ENCODE data around the gene C11orf52. TPM values are rescaled to one million over a fixed set of nuclear protein-coding genes. Genes with fewer than 3 reads are reported as not detected.

C11orf52 gene
- total RNA-seq, 1 donor from 2014 or later, result 5.0 TPM

- DNase-seq (ENCODE audit: low read depth), result no peak
- Histone ChIP-seq H3K4me3 (ENCODE audit: low read depth, low read length) (no peak overlapping the region), H3K27me3 (ENCODE audit: control insufficient read depth, insufficient read depth, low read length) (no peaks in the 10 kb centered on the region), H3K36me3 (ENCODE audit: control insufficient read depth, insufficient read depth, low read length) (no peaks in the 10 kb centered on the region)
- no peak for TF ChIP-seq CTCF (IDR thresholded peaks at IDR 0.05; ENCODE audit: insufficient read depth, low read length, poor library complexity, severe bottlenecking)
These were observed 15.2 kb downstream of the C11orf52 start for GRCh38 chr11:111933872-111934271.

GRCh38 chr11:111934306-111934705 is 15.6 kb downstream of the C11orf52 start:
- TF ChIP-seq CTCF (IDR thresholded peaks at IDR 0.05; ENCODE audit: insufficient read depth, low read length, poor library complexity, severe bottlenecking), result no peak
- H3K4me3 ChIP-seq (ENCODE audit: low read depth, low read length), result no peak overlapping the region
- H3K36me3 ChIP-seq (ENCODE audit: control insufficient read depth, insufficient read depth, low read length), result no peaks in the 10 kb centered on the region
- no peaks in the 10 kb centered on the region for H3K27me3 ChIP-seq (ENCODE audit: control insufficient read depth, insufficient read depth, low read length)
- no peak for DNase-seq (ENCODE audit: low read depth)

DNA sequence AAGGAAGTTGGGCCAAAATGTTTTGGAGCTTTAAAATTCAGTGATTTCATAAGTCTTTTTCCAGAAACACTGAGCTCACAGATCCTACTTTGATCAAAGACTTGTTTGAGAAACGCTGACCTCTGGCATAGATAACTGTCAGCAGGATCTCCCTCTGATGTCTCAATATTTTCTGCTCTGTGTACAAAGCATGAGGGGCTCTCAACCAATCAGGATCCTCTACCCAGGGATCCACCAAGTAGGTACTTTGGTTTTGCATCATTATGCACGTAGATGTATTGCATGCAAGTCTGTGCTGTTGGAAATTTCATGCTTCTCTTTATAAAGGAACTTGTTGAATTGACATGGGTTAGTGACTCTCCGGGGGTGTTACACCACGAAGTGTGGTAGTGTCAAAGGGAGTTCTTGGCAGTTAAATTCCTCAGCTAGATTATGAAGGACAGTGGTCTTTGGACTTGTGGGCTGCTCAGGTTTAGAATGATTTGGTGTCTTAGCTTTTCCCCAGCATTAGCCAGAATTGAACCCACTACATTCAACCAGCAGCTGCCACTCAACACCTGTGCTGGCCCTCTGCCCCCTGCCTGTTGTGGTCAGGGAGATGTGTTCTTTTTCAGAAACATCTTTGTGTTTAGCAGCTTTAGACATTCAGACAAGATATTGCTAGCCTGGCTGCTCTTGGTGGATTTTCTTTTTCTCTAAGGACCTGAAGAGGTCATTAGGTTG is 16.8 kb downstream of the C11orf52 start:
- H3K4me3 ChIP-seq (ENCODE audit: low read depth, low read length), result no peak overlapping the region
- DNase-seq (ENCODE audit: low read depth), result no peak
- H3K36me3 ChIP-seq (ENCODE audit: control insufficient read depth, insufficient read depth, low read length), result no peaks in the 10 kb centered on the region
- H3K27me3 ChIP-seq (ENCODE audit: control insufficient read depth, insufficient read depth, low read length), result no peaks in the 10 kb centered on the region
- no peak for TF ChIP-seq CTCF (IDR thresholded peaks at IDR 0.05; ENCODE audit: insufficient read depth, low read length, poor library complexity, severe bottlenecking)

GRCh38 chr11:111936040-111936540 is 17.4 kb downstream of the C11orf52 start:
- Histone ChIP-seq H3K27me3 (ENCODE audit: control insufficient read depth, insufficient read depth, low read length) (no peaks in the 10 kb centered on the region), H3K36me3 (ENCODE audit: control insufficient read depth, insufficient read depth, low read length) (no peaks in the 10 kb centered on the region), H3K4me3 (ENCODE audit: low read depth, low read length) (peak overlapping the region; percentile 69)
- no peak for TF ChIP-seq CTCF (IDR thresholded peaks at IDR 0.05; ENCODE audit: insufficient read depth, low read length, poor library complexity, severe bottlenecking)
- no peak for DNase-seq (ENCODE audit: low read depth)

- H3K27me3 ChIP-seq (ENCODE audit: control insufficient read depth, insufficient read depth, low read length), result no peaks in the 10 kb centered on the region
- H3K4me3 ChIP-seq (ENCODE audit: low read depth, low read length), result peak overlapping the region; percentile 69
- no peak for TF ChIP-seq CTCF (IDR thresholded peaks at IDR 0.05; ENCODE audit: insufficient read depth, low read length, poor library complexity, severe bottlenecking)
- no peak for DNase-seq (ENCODE audit: low read depth)
- no peaks in the 10 kb centered on the region for H3K36me3 ChIP-seq (ENCODE audit: control insufficient read depth, insufficient read depth, low read length)
These were observed 18.7 kb downstream of the C11orf52 start for GRCh38 chr11:111937461-111937769.

DNA sequence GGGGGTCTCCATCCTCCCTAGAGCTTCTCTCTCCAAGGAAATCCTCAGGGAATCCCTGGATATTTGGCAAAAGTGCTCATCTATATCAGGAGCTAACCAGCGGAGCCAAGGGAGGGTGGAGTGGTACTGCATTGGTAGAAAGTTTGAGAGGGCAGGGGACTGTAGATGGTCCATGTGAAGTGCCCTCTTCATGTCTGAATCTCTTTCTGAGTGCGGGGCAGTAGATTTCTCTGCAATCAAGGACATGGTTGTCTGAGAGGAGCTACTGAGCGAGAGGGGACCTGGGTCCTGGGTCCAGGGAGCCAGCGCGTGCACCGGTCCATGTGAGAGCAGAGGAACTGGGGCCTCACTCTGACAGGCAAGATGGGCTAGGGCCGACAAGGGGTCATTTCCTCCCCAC is 19.1 kb downstream of the C11orf52 start:
- H3K36me3 ChIP-seq (ENCODE audit: control insufficient read depth, insufficient read depth, low read length), result no peaks in the 10 kb centered on the region
- H3K4me3 ChIP-seq (ENCODE audit: low read depth, low read length), result peak overlapping the region; percentile 69
- TF ChIP-seq CTCF (IDR thresholded peaks at IDR 0.05; ENCODE audit: insufficient read depth, low read length, poor library complexity, severe bottlenecking), result no peak
- H3K27me3 ChIP-seq (ENCODE audit: control insufficient read depth, insufficient read depth, low read length), result no peaks in the 10 kb centered on the region
- DNase-seq (ENCODE audit: low read depth), result no peak
